HCT116 (cell line): Measurements from ENCODE around the gene STYXL2.

Experiments
- CTCF ChIP-seq, 3 experiments: fragments of 200-600 bp in 1 of 3; sonication (generic) in 1 of 3; IDR thresholded peaks in 2 of 3; conservative IDR thresholded peaks in 1 of 3; 2 replicates each; pipeline ENCODE4 v1.5.1; 2012 to 2017; ENCODE audit warnings: low read depth in 2 of 3, low read length in 2 of 3, antibody characterized with exemption in 1 of 3, borderline replicate concordance in 1 of 3, control low read depth in 1 of 3, mild to moderate bottlenecking in 1 of 3, mixed read lengths in 1 of 3, mixed run types in 1 of 3, moderate library complexity in 1 of 3; ENCODE audit not compliant: insufficient read depth in 1 of 3
- POLR2A ChIP-seq: IDR thresholded peaks from 2 replicates; pipeline ENCODE4 v1.7.0; 2011; ENCODE audit warnings: borderline replicate concordance; ENCODE audit not compliant: insufficient read depth, insufficient read length; ENCODE audit errors: extremely low read depth
- ZBTB33 ChIP-seq: IDR thresholded peaks from 2 replicates; pipeline ENCODE4 v1.6.1; 2011; ENCODE audit warnings: mild to moderate bottlenecking, low read length, moderate library complexity; ENCODE audit not compliant: insufficient replicate concordance; ENCODE audit errors: extremely low read depth
- ZNF274 ChIP-seq: fragments of 200-500 bp; sonication (Bioruptor generic); IDR thresholded peaks from 2 replicates; pipeline ENCODE4 v1.6.1; 2014; ENCODE audit warnings: mild to moderate bottlenecking, low read depth, low read length, inconsistent platforms

- TF ChIP-seq CTCF (IDR thresholded peaks at IDR 0.05 in 2 of 3, conservative IDR thresholded peaks at IDR 0.05 in 1 of 3; ENCODE audit: borderline replicate concordance in 1 of 3, insufficient read depth in 1 of 3, low read depth in 2 of 3, low read length in 2 of 3) (no peak), POLR2A (no peak), ZNF274 (no peak), ZBTB33 (no peak)
Measured at GRCh38 chr1:167061073-167061464, 32.8 kb upstream of the STYXL2 start.
